WTC11 (cell line): Measurements from ENCODE around the gene MAB21L4. TPM values are rescaled to one million over a fixed set of nuclear protein-coding genes. Genes with fewer than 3 reads are reported as not detected.

Experiments
- ATAC-seq: fragments of 200-7000 bp; cut with Tn5 transposase; 2 replicates; pipeline ENCODE4 v1.10.0; 2021; ENCODE audit warnings: mild to moderate bottlenecking, moderate library complexity
- CTCF ChIA-PET: fragments of 300-600 bp; sonication (Branson Sonifier 250); formaldehyde crosslinking; loops from one replicate; lab custom pipeline; 2021; ENCODE audit warnings: antibody characterized with exemption; lab: Charles Lee
- POLR2A ChIA-PET: fragments of 350-600 bp; sonication (Branson Sonifier 250); formaldehyde crosslinking; loops from one replicate; lab custom pipeline; 2021; ENCODE audit warnings: antibody characterized with exemption; lab: Charles Lee
- DNase-seq: peaks from one replicate; pipeline ENCODE4 v3.0.0; 2021; ENCODE audit warnings: low spot score
- H3K27ac Mint-ChIP-seq: 2 replicates; pipeline ENCODE4 v1.8.0; 2021; ENCODE audit warnings: mixed read lengths
- H3K27me3 Mint-ChIP-seq: 2 replicates; pipeline ENCODE4 v1.8.0; 2021; ENCODE audit warnings: low read depth, mild to moderate bottlenecking, moderate library complexity, mixed read lengths
- H3K36me3 Mint-ChIP-seq: 2 replicates; pipeline ENCODE4 v1.8.0; 2021; ENCODE audit warnings: mixed read lengths
- H3K4me1 Mint-ChIP-seq: 2 replicates; pipeline ENCODE4 v1.8.0; 2022; ENCODE audit warnings: mixed read lengths
- H3K4me3 Mint-ChIP-seq: 2 replicates; pipeline ENCODE4 v1.8.0; 2021; ENCODE audit warnings: mild to moderate bottlenecking, moderate library complexity, mixed read lengths
- H3K9me3 Mint-ChIP-seq: 2 replicates; pipeline ENCODE4 v1.8.0; 2021; ENCODE audit warnings: mixed read lengths
- ATF1 ChIP-seq: sonication (generic); formaldehyde crosslinking; IDR thresholded peaks from 2 replicates; pipeline ENCODE4 v1.8.1; 2023; ENCODE audit warnings: mild to moderate bottlenecking, moderate library complexity, missing genetic modification reagents
- JAZF1 ChIP-seq: fragments of 250-450 bp; sonication (Bioruptor Pico); IDR thresholded peaks from 2 replicates; pipeline ENCODE4 v1.9.0; 2021; ENCODE audit warnings: moderate library complexity, mild to moderate bottlenecking, inconsistent platforms
- NFATC4 ChIP-seq: fragments of 250-450 bp; sonication (Bioruptor Pico); IDR thresholded peaks from 2 replicates; pipeline ENCODE4 v1.9.0; 2021; ENCODE audit warnings: mild to moderate bottlenecking
- ZNF138 ChIP-seq: sonication (generic); formaldehyde crosslinking; conservative IDR thresholded peaks from 2 replicates; pipeline ENCODE4 v1.8.1; 2022; ENCODE audit warnings: mild to moderate bottlenecking, moderate library complexity, missing genetic modification reagents
- ZNF232 ChIP-seq: sonication (generic); formaldehyde crosslinking; IDR thresholded peaks from 2 replicates; pipeline ENCODE4 v1.8.0; 2022; ENCODE audit warnings: mild to moderate bottlenecking, missing genetic modification reagents
- total RNA-seq: library from RNA; stranded (reverse); gene quantifications from 3 replicates; pipeline ENCODE4 v1.2.3, GENCODE V29; 2021
- TF ChIP-seq, protein P1 (sequence below): fragments of 250-450 bp; sonication (Bioruptor Pico); IDR thresholded peaks from 2 replicates; pipeline ENCODE4 v2.1.2; 2022; ENCODE audit warnings: mild to moderate bottlenecking, moderate library complexity
- TF ChIP-seq, protein P2 (sequence below): fragments of 250-450 bp; sonication (Bioruptor Pico); IDR thresholded peaks from 2 replicates; pipeline ENCODE4 v1.8.0; 2021; ENCODE audit warnings: mild to moderate bottlenecking
- TF ChIP-seq, protein P3 (sequence below): sonication (generic); formaldehyde crosslinking; IDR thresholded peaks from 2 replicates; pipeline ENCODE4 v1.8.1; 2022; ENCODE audit warnings: mild to moderate bottlenecking, missing genetic modification reagents, moderate library complexity, borderline replicate concordance
- TF ChIP-seq, protein P4 (sequence below): sonication (generic); formaldehyde crosslinking; IDR thresholded peaks from 2 replicates; pipeline ENCODE4 v1.8.1; 2022; ENCODE audit warnings: low read depth, missing genetic modification reagents, borderline replicate concordance
- TF ChIP-seq, protein P5 (sequence below): sonication (generic); formaldehyde crosslinking; IDR thresholded peaks from 2 replicates; pipeline ENCODE4 v1.8.1; 2022; ENCODE audit warnings: missing genetic modification reagents, borderline replicate concordance
- TF ChIP-seq, protein P6 (sequence below): sonication (generic); formaldehyde crosslinking; IDR thresholded peaks from 2 replicates; pipeline ENCODE4 v1.8.0; 2022; ENCODE audit warnings: mild to moderate bottlenecking, missing genetic modification reagents
- TF ChIP-seq, protein P7 (sequence below): sonication (generic); formaldehyde crosslinking; IDR thresholded peaks from 2 replicates; pipeline ENCODE4 v1.8.1; 2023; ENCODE audit warnings: mild to moderate bottlenecking, missing genetic modification reagents, borderline replicate concordance
- TF ChIP-seq, protein P8 (sequence below): sonication (generic); formaldehyde crosslinking; IDR thresholded peaks from 2 replicates; pipeline ENCODE4 v1.8.0; 2022; ENCODE audit warnings: mild to moderate bottlenecking, missing genetic modification reagents

MAB21L4 gene
- total RNA-seq, 1 experiment from 2014 or later = not detected

DNA sequence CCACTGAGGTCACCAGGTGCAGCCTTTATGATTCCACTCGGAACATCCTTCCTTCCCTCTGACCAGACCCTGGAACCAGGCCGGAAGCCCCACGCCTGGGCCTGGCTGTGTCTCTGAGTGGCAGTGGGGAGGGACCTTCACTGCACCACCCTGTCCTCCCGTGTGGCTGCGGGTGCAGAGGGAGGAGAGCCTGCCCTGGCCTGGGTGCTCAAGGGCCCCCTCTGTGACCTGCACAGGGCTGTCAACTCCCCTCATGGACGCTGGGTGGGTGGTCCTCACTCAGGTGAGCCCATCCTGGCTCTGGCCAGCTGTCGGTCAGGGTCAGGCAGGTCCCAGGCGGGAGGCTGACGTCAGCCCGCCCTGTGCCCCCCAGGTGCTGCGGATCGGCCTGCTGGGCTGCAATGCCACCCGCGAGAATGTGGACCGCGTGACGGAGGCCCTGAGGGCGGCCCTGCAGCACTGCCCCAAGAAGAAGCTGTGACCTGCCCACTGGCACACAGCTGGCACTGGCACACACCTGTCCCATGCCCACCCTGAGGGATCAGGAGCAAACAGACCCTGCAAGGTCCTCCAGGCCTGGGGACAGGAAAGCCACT is 17.5 kb downstream of the MAB21L4 start (continued):
- TF ChIP-seq ATF1 (CRISPR knock-in tag) = no peak
- TF ChIP-seq, protein P1, sequence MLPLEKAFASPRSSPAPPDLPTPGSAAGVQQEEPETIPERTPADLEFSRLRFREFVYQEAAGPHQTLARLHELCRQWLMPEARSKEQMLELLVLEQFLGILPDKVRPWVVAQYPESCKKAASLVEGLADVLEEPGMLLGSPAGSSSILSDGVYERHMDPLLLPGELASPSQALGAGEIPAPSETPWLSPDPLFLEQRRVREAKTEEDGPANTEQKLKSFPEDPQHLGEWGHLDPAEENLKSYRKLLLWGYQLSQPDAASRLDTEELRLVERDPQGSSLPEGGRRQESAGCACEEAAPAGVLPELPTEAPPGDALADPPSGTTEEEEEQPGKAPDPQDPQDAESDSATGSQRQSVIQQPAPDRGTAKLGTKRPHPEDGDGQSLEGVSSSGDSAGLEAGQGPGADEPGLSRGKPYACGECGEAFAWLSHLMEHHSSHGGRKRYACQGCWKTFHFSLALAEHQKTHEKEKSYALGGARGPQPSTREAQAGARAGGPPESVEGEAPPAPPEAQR = no peak
- TF ChIP-seq, protein P2, sequence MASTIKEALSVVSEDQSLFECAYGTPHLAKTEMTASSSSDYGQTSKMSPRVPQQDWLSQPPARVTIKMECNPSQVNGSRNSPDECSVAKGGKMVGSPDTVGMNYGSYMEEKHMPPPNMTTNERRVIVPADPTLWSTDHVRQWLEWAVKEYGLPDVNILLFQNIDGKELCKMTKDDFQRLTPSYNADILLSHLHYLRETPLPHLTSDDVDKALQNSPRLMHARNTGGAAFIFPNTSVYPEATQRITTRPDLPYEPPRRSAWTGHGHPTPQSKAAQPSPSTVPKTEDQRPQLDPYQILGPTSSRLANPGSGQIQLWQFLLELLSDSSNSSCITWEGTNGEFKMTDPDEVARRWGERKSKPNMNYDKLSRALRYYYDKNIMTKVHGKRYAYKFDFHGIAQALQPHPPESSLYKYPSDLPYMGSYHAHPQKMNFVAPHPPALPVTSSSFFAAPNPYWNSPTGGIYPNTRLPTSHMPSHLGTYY = no peak
- TF ChIP-seq, protein P3, sequence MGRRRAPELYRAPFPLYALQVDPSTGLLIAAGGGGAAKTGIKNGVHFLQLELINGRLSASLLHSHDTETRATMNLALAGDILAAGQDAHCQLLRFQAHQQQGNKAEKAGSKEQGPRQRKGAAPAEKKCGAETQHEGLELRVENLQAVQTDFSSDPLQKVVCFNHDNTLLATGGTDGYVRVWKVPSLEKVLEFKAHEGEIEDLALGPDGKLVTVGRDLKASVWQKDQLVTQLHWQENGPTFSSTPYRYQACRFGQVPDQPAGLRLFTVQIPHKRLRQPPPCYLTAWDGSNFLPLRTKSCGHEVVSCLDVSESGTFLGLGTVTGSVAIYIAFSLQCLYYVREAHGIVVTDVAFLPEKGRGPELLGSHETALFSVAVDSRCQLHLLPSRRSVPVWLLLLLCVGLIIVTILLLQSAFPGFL (CRISPR knock-in tag) = no peak
- TF ChIP-seq, protein P4, sequence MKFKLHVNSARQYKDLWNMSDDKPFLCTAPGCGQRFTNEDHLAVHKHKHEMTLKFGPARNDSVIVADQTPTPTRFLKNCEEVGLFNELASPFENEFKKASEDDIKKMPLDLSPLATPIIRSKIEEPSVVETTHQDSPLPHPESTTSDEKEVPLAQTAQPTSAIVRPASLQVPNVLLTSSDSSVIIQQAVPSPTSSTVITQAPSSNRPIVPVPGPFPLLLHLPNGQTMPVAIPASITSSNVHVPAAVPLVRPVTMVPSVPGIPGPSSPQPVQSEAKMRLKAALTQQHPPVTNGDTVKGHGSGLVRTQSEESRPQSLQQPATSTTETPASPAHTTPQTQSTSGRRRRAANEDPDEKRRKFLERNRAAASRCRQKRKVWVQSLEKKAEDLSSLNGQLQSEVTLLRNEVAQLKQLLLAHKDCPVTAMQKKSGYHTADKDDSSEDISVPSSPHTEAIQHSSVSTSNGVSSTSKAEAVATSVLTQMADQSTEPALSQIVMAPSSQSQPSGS (CRISPR knock-in tag) = no peak
- no peak for TF ChIP-seq JAZF1 (CRISPR knock-in tag)
- TF ChIP-seq NFATC4 (CRISPR knock-in tag) = no peak
- no peak for TF ChIP-seq ZNF138

DNA sequence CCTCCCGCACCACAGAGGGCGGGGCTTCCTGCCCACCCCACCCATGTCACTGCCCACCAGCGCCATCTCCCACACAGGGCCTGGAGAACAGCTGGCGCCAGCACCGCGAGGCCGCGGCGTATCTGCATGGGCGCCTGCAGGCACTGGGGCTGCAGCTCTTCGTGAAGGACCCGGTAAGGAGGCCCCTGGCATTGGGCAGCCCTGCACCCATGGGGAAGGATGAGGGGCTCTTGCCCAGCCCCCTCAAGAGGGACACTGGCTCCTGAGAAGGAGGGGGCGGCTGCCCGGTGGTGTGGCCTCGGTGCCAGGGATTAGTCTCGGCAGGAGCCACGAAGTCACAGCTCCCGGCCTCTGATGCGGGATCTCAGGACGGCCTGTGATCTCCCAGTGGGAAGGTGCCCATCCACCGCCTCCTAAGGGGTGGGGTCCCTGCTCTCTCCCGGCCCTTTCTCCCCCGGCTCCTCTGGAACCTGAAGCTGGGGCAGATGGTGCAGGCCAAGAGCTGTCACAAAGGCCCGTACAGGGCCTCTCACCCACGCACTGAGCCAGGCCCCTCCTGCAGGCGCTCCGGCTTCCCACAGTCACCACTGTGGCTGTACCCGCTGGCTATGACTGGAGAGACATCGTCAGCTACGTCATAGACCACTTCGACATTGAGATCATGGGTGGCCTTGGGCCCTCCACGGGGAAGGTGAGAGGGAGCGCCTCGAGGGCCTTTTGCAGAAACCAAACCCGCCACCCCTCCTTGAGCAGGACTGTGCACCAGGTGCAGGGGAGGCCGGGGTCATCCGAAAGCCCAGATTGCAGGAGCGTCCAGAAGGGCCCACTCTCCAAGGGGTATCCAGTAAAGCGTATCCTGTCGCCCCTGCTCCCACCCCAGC is 18.3 kb downstream of the MAB21L4 start:
- CTCF ChIA-PET = interaction anchor here (1.2 kb wide), 1 partner anchor 37 kb away, joined by 5 read pairs; no protein-coding TSS in a partner anchor
- H3K27me3 Mint-ChIP-seq = no peaks in the 10 kb centered on the region
- H3K36me3 Mint-ChIP-seq = no peaks in the 10 kb centered on the region
- no peaks in the 10 kb centered on the region for H3K9me3 Mint-ChIP-seq
- H3K4me3 Mint-ChIP-seq = no peak overlapping the region
- H3K27ac Mint-ChIP-seq = no peak overlapping the region
- POLR2A ChIA-PET = no interaction called here
- ATAC-seq (no peak), DNase-seq (peak; percentile 9)
- H3K4me1 Mint-ChIP-seq = no peaks in the 10 kb centered on the region
- no peak for TF ChIP-seq ZNF232
- TF ChIP-seq, protein P5, sequence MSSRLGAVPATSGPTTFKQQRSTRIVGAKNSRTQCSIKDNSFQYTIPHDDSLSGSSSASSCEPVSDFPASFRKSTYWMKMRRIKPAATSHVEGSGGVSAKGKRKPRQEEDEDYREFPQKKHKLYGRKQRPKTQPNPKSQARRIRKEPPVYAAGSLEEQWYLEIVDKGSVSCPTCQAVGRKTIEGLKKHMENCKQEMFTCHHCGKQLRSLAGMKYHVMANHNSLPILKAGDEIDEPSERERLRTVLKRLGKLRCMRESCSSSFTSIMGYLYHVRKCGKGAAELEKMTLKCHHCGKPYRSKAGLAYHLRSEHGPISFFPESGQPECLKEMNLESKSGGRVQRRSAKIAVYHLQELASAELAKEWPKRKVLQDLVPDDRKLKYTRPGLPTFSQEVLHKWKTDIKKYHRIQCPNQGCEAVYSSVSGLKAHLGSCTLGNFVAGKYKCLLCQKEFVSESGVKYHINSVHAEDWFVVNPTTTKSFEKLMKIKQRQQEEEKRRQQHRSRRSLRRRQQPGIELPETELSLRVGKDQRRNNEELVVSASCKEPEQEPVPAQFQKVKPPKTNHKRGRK (CRISPR knock-in tag) = no peak
- TF ChIP-seq, protein P6, sequence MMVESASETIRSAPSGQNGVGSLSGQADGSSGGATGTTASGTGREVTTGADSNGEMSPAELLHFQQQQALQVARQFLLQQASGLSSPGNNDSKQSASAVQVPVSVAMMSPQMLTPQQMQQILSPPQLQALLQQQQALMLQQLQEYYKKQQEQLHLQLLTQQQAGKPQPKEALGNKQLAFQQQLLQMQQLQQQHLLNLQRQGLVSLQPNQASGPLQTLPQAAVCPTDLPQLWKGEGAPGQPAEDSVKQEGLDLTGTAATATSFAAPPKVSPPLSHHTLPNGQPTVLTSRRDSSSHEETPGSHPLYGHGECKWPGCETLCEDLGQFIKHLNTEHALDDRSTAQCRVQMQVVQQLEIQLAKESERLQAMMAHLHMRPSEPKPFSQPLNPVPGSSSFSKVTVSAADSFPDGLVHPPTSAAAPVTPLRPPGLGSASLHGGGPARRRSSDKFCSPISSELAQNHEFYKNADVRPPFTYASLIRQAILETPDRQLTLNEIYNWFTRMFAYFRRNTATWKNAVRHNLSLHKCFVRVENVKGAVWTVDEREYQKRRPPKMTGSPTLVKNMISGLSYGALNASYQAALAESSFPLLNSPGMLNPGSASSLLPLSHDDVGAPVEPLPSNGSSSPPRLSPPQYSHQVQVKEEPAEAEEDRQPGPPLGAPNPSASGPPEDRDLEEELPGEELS (CRISPR knock-in tag) = no peak
- TF ChIP-seq, protein P7, sequence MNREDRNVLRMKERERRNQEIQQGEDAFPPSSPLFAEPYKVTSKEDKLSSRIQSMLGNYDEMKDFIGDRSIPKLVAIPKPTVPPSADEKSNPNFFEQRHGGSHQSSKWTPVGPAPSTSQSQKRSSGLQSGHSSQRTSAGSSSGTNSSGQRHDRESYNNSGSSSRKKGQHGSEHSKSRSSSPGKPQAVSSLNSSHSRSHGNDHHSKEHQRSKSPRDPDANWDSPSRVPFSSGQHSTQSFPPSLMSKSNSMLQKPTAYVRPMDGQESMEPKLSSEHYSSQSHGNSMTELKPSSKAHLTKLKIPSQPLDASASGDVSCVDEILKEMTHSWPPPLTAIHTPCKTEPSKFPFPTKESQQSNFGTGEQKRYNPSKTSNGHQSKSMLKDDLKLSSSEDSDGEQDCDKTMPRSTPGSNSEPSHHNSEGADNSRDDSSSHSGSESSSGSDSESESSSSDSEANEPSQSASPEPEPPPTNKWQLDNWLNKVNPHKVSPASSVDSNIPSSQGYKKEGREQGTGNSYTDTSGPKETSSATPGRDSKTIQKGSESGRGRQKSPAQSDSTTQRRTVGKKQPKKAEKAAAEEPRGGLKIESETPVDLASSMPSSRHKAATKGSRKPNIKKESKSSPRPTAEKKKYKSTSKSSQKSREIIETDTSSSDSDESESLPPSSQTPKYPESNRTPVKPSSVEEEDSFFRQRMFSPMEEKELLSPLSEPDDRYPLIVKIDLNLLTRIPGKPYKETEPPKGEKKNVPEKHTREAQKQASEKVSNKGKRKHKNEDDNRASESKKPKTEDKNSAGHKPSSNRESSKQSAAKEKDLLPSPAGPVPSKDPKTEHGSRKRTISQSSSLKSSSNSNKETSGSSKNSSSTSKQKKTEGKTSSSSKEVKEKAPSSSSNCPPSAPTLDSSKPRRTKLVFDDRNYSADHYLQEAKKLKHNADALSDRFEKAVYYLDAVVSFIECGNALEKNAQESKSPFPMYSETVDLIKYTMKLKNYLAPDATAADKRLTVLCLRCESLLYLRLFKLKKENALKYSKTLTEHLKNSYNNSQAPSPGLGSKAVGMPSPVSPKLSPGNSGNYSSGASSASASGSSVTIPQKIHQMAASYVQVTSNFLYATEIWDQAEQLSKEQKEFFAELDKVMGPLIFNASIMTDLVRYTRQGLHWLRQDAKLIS = no peak
- TF ChIP-seq, protein P8, sequence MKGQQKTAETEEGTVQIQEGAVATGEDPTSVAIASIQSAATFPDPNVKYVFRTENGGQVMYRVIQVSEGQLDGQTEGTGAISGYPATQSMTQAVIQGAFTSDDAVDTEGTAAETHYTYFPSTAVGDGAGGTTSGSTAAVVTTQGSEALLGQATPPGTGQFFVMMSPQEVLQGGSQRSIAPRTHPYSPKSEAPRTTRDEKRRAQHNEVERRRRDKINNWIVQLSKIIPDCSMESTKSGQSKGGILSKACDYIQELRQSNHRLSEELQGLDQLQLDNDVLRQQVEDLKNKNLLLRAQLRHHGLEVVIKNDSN (CRISPR knock-in tag) = no peak
